Transverse colon (tissue), 4 donors: ENCODE measurements around the gene NEK5.

Experiments
- EP300 ChIP-seq: sonication (generic); formaldehyde crosslinking; IDR thresholded peaks from one replicate; pipeline ENCODE4 v1.6.1; 2017; ENCODE audit warnings: antibody characterized with exemption, low read depth
- POLR2A ChIP-seq: fragments of 450-650 bp; IDR thresholded peaks from one replicate; pipeline ENCODE4 v1.6.1; 2016; ENCODE audit warnings: antibody characterized with exemption, mild to moderate bottlenecking, moderate library complexity
- POLR2AphosphoS5 ChIP-seq, 3 donors: sonication (generic); formaldehyde crosslinking; IDR thresholded peaks; one replicate each; pipeline ENCODE4 v1.6.1; 2016; ENCODE audit warnings: antibody characterized with exemption in 3 of 3
- TF ChIP-seq, protein P1 (sequence below), 5 experiments: fragments of 200-600 bp in 3 of 5; fragments of 450-650 bp in 2 of 5; sonication (generic) in 3 of 5; IDR thresholded peaks; 1 replicate in 2 of 5; 2 replicates in 3 of 5; pipeline ENCODE4 v1.5.1; 2016 to 2017; ENCODE audit warnings: antibody characterized with exemption in 5 of 5, inconsistent platforms in 3 of 5, mild to moderate bottlenecking in 2 of 5, moderate library complexity in 1 of 5

DNA sequence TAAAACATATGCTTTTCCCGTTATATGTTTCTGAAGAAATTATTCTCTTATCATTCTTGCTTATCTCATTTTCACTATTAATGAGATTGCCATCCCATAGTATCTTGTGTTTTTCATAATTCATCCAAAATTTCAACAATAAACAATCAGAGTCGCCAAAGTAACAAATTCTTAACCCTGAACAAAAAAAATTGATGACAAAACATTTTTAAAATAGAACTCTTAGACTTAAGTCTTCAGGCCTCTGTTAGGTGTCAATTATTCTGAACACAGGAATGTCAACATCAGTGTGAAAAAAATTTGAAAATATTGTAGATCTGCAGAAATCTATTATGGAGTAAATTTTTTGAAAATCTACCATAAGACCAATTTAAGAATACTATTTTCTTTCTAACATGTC lies 37.4 kb downstream of the NEK5 start:
- TF ChIP-seq, protein P1, sequence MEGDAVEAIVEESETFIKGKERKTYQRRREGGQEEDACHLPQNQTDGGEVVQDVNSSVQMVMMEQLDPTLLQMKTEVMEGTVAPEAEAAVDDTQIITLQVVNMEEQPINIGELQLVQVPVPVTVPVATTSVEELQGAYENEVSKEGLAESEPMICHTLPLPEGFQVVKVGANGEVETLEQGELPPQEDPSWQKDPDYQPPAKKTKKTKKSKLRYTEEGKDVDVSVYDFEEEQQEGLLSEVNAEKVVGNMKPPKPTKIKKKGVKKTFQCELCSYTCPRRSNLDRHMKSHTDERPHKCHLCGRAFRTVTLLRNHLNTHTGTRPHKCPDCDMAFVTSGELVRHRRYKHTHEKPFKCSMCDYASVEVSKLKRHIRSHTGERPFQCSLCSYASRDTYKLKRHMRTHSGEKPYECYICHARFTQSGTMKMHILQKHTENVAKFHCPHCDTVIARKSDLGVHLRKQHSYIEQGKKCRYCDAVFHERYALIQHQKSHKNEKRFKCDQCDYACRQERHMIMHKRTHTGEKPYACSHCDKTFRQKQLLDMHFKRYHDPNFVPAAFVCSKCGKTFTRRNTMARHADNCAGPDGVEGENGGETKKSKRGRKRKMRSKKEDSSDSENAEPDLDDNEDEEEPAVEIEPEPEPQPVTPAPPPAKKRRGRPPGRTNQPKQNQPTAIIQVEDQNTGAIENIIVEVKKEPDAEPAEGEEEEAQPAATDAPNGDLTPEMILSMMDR (IDR thresholded peaks at IDR 0.05), result no peak
- TF ChIP-seq POLR2A, result no peak
- TF ChIP-seq EP300, result no peak
- no peak for TF ChIP-seq POLR2AphosphoS5 (IDR thresholded peaks at IDR 0.05)
